GM18873 (cell line): ENCODE data around the gene AIFM1.

Experiments
- ATAC-seq: cut with Tn5 transposase; IDR thresholded peaks from one replicate; pipeline ENCODE4 v1.9.1; 2021; ENCODE audit warnings: mild to moderate bottlenecking, moderate library complexity, moderate number of reproducible peaks; ENCODE audit not compliant: unreplicated experiment, low FRiP score

Gene AIFM1

DNA sequence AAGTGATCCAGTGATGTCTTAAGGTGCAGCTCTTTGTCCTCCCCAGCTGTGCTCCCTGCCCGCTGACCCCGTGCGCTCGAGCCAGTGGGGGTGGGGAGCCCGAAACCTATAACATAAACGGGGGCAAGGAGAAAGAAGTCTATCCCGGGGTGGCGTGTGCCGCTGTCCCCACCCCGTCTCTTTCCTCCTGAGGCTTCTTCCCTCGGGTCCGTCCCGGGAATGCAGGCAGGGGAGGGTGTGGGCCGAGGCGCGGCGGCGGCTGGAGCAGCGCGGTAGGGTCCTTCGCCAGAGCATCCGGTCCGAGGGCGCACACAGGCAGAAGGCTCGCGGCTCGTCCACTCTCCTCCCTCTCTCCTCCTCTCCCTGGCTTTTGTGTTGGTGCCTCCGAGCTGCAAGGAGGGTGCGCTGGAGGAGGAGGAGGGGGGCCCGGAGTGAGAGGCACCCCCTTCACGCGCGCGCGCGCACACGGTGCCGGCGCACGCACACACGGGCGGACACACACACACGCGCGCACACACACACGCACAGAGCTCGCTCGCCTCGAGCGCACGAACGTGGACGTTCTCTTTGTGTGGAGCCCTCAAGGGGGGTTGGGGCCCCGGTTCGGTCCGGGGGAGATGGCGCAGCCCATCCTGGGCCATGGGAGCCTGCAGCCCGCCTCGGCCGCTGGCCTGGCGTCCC, 5.9 kb upstream of the AIFM1 start, which contains the start of gene RAB33A:
RAB33A (plus strand) TSS at position 517 of the 681 bp plus-strand sequence; CDS start at position 618, 101 bp downstream.
- no peak for ATAC-seq

DNA sequence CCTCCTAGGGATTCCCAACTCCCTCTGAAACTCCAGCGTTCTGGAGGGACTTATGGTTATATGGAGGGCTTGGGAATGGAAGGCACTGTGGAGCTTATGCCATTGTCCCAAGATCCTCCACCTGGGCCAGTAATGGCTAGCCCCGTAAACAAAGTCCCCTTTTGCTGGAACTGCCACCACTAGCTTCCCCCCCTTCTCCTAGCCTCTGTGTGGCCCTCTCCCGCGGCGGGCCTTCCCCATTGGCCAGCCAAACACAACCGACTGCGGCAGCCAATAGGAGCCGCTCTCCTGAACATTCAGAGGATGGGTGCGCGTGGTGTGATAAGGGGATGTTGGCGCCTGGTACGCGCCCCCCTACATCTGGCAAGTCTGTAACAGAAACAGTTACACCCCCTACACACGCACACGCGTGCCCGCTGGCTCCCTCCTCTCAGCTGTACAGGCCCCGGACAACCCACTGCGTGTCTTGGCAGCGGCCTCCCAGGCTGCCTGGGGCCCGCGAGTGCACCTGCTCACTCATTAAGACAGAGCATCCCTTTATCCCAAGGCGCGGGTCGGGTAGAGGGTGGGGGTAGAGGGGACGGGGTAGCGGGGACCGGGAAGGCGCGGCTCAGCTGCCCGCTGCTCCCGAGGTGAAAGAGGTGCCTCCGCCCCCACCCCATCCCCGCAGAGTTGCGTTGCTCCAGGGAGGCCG, 5.3 kb upstream of the AIFM1 start:
- ATAC-seq, result peak; percentile 44

DNA sequence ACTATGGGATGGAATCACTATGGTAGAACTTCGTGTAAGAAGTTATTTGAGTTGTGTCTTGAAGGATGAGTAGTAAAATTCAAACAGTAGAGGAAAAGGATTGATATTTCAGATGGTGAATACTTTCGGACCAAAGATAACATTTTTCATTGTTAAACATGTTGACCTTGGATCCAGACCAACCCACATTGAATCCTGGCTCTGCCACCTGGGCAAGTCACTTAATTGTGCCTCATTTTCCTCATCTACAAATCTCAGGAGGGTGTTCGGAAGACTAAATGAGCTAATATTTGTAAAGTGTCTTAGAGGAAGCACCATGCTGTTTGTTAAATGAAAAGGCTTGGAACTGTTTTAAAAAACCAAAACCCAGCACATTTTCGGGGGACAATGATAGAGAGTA, 1.4 kb upstream of the AIFM1 start:
- no peak for ATAC-seq

DNA sequence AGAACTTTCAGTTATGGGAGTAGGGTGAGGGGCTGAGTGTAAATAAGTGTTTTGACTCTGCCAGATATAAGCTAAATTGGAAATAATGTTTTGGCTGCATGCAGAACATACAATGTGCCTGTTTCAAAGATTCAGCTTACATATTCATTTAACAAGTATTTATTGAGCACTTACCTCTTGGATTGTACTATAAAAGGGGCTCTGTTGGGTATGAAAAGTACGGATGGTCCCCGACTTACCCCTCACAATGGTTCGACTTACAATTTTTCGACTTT, 799 bp upstream of the AIFM1 start:
- no peak for ATAC-seq

DNA sequence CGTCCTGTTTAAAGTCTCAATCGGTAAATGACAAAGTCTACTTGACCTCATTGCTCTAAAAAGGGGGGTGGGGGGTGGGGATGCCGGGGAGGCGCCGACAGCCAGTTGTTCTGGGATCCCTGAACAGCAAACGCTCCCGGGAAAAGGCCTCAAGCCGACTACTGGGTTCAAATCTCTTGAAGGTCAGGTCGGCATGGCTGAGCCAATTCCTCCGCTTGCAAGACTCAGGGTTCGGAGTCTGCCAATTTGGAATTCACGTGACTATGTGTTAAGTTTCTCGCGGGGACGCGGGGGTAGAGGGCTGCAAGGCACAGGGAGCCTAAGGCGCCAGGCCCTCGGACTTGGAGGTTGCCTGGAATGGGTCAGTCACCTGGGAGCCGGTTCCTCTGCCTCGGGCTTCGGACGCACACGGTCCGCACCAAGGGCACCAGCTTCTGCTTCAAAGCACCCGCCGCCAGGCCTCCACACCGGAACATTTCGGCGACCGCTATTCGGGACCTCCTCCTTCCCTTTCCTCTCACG, 399 bp downstream of the AIFM1 start:
- ATAC-seq, result no peak

DNA sequence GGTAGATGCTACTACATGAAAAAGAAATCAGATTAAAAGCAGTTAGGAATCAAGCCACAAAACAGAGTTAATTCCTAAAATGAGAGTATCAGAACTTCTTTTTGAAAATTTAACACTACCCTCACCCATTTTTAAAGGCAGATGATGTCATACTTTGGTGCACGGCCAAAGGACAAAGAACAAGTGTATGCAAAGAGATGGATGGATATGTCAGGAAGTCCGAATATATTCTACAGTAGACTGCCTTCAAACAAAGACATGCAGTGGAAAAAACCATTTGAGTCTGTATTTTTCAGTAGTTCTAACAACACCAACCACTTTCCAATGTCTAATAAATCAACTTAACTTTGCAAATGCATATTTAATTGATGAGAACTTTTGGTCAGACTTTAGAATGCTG, 2.2 kb downstream of the AIFM1 start:
- no peak for ATAC-seq

DNA sequence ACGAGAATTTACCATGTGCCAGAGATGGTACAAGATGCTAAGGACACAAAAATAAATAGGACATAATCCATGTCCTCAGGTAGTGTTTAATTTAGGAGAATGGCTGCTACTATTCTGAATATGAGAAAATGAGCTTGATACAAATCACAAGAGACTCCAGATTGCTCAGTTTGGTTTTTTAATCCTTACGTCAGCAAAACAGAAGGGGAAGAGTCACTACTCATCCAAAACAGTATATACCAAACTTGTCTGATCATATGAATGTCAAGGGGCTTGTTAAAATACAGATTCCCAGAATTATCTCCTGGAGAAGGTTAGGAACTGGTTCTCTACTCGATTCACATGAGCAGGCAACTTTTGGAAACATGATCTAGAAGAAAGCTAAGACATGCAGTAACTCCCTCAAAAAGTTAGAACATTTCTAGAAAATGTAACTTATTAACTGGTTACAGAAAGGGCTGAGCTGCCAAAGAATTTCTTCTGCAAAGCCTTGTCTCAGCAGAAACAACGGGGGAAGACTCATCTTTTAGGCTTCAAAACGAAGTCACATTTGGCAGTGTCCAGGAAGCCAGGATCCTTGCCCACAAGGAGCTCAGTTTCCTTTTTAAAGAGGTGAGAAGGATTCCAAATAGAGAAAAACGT, 3.4 kb downstream of the AIFM1 start:
- no peak for ATAC-seq

DNA sequence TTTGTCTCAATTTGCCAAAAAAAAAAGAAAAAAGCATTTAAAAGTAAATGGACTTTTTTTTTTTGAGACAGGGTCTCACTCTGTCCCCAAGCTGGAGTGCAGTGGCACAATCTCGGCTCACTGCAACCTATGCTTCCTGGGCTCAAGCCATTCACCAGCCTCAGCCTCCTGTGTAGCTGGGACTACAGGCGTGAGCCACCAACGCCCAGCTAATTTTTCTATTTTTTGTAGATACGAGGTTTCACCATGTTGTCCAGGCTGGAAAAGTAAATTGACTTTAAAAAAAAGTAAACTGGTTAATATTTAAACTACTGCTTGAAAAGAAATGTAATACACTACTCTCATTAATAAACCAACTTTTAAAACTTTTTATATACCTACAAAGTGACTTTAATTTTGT, 5.9 kb downstream of the AIFM1 start:
- ATAC-seq, result no peak

DNA sequence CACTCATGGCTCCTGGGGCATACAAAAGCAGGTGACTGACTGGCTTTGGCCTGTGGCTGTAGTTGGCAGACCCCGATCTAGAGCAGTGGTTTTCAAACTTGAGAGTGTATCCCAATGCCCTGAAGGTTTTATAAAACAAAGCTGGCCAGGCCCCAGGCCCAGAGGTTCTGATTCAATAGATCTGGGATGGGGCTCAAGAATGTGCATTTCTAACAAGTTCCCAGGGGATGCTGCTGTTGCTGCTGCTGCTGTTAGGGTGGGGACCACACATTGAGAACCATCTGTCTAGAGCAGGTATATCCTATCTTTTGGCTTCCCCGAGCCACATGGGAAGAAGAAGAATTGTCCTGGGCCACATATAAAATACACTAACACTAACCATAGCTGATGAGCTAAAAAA, 7.3 kb downstream of the AIFM1 start:
- ATAC-seq, result no peak

DNA sequence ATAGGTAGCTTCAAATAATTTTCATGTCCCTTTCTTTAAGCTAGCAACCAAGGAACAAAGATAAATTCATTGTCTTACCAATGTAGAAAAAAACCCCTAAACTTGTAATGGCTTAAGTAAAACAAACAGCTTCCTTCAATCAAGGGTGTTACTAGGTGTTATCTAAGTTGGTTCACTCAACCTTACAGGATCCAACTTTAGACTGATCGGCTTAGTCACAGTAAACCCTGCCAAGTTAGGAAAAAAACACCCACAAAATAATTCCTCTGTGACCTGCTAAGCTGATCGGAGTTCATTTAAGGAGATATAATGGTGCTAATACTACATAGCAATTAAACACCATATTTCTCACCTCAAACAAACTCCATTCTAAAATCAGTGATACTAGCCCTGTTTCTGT, 10.1 kb downstream of the AIFM1 start:
- ATAC-seq, result no peak

DNA sequence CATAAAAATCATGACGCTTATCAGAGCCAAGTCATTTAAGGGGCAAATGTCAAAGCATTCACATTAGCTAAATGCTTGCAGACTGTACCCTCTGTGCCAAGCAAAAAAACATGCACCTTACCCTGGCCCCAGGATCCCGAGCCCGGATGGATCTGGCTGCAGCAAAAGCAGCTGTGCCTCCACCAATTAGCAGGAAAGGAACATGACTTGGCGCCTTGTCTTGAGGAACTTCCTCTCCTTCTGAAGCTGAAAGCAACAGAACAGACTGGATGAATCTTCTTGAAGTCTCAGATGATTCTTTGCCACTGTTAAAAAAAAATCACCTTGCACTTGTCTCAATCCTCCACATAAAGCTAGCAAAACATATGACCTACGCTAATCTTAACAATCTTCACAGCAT, 18.0 kb downstream of the AIFM1 start:
- no peak for ATAC-seq

DNA sequence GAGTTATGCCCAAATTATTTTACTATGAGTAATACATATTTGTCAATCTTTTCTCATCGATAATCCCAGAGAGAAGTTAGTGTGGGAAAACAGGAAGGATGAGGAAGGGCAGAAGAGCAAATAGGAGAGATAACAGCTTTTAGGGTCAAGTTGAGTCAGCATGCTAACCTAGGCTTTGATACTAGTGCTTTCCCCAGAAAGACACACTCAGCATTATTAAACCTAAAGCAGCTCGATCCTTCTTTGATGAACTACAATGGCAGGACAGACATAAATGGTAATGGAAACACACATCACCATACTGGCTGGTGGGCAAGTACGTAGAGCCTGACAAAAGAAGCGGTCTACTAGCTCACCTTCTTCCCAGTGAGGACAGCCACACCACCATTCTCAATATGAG, 20.5 kb downstream of the AIFM1 start:
- no peak for ATAC-seq

DNA sequence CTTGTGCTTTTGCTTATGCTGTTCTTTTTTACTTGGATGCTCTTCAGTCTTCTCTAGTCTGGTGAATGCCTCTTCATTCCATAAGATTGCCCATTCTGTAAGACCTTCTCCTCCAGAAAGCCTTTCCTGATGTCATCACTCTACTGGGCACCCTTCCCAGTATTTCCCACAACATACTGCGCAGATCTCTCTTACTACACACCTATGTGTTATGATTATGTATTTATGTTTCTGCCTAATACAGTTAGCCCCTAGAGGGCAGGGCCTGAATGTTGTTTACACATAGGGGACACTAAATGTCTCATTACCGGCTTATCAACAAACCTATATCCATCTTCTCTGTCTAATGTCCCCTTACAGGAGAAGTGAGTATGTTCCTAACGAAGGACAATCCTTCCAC, 21.1 kb downstream of the AIFM1 start:
- no peak for ATAC-seq

DNA sequence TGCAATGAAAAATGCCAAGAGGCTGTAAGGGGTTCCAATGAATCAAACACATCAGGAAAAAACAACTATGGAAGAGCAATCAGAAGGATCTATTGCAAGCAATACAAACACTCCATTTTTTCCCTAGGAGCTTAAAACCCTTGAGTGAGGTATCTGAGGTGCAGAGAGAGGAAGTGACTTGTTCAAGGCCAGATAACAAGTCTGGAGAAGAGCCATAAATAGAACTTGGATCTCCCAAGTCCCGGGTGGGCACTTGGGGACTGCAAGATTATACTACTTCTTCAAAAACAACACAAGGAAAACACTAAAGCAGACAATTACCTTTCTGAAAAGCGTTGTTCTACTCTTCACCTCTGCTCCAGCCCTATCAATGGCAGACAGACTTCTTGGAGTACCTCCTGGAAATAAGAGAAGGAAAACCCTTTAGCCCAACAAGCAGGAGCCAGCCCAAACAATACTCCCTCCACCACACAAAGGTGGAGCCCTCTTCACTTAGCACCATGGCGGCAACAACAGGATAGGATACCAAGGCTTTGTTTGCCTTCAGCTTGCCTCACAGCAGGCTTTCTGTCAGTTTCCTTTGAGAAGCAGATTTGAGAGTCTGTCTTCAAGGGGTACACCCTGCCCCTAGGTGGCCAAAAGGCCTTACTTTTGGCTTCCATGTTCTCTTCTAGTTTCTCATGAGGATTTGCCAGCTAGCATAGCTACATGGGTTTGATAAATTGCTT, 26.0 kb downstream of the AIFM1 start:
- no peak for ATAC-seq

DNA sequence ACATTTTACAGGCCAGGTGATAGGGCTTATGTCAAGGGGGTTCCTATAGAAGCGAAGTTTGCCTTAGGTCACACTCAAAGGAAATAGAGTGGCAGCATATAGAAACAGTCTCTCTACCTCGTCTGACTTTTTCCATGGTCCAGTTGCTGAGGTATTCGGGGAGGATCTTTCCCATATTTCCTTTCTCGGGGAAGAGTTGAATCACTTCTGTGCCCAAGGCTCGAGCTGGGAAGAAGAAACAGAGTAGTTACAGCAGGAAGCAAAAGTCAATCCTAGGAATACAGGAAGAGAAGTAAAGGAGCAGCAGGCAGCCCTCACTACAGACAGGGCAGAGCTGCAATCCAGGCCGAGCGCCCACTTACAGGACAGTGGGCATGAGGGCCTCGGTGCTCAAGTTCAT, 28.7 kb downstream of the AIFM1 start:
- ATAC-seq, result no peak

DNA sequence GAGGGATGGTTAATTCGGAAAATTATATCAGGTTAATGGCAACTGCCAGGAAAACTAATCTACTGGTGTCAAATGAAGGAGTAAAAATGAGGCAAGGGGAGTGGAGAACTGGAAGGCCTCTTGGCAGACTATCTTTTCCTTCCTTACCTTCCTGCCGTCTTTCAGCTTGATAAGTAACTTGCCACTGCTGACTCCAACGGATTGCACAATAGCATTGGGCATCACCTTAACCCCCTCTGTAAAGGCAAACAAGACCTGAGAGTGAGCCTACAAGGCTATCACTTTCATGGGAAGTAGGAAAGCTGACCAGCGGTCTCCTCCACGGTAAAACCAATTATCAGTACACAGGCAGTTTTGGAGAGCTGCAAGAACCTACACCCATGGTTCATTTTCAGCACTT, 29.1 kb downstream of the AIFM1 start:
- no peak for ATAC-seq

DNA sequence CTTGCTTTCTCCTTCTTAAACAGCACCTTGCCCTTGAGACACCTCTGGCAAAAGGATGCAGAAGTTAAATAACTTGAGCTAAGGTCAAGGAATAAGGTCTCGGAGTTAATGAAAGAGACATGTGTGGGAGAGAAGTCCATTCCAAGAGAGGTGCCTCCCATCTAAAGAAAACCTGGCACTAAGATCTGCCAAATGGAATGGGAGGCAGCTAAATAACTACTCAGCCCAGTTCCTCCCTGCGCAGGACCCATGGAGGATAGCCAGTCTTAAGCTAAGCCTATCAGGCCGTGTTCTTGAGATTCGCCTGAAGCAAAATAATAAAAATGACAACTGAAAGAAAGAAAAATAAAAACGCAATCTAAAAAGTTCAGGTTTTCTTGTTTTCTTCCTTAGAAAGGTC, 34.7 kb downstream of the AIFM1 start:
- no peak for ATAC-seq

DNA sequence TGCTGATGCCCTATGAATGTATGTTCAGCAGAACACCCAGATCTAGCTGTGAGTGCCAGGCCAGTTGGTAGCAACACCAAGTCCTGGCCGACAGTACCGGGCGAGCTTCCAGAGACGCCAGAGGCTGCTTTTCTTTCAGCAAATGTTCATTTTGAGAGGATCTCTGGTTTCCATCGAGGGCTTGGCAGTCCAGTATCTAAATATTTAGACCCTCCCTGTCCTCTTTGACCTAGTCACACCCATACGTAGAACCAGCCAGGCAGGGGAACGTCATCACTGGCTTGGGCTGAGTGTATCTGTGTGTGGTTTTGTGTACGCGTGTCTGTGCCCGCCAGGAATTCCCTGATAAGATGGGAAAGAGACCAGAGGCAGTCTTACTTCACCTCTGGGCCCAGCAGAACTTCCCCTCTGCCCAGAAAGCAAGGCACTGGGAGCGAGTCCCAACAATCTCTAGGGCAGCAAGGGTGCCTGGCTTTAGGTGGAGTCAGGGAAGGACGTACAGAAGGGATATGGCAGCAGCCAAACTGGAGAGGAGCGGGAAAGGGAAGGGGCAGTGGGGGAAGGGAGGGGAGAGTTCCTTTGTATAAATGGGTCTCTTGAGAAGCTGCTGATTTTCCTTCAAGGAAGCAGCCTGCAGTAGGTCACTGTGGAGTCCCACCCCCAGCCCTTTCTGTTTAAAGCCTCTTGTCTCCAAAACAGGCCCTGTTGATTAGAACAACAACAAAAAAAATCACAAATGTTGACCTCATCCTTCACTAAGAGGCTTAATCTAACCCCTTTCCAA, 40.4 kb downstream of the AIFM1 start:
- ATAC-seq, result no peak

DNA sequence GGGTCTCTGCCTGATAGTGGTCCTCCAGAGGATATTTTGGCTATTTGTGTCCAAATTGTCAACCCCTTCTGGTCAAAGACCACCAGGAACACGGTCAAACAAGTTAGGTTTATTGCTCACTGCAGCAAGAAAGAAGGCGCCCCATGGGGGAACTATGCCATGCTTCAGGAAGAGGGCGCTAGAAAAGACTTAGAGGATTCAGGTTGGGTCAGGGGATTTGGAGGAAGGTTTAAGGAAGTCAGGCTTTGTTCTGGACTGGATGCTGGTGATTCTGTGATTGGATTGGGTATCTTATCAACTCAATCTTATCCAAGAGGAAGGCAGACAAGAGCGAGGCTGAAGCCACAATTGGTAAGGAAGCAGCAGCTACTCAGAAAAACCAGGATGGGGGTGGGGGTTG, 41.1 kb downstream of the AIFM1 start:
- ATAC-seq, result no peak

DNA sequence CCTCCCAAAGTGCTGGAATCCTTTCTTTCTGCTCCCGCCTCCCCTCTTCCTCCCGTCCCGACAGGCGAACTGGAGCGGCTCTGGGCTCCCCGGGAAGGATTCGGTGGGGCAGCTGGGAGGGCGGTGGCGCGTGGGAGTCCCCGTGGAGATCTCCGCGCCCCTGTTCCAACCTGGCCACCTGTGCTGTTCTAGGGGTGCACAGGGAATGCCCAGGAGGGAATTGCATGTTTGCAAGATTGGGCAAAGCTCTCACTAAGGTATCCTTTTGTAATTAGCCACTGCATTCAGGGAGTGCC, 44.2 kb downstream of the AIFM1 start:
- ATAC-seq, result no peak
